K562 (cell line): Measurements from ENCODE around the gene CCDC88C. TPM values are rescaled to one million over a fixed set of nuclear protein-coding genes. Genes with fewer than 3 reads are reported as not detected.

ENCODE experiments used
- CBX1 ChIP-seq: sonication (generic); IDR thresholded peaks from 2 replicates; pipeline ENCODE4 v1.6.1; 2016; ENCODE audit warnings: antibody characterized with exemption, low read depth, mild to moderate bottlenecking
- CCNT2 ChIP-seq: IDR thresholded peaks from 2 replicates; pipeline ENCODE4 v1.6.1; 2011; ENCODE audit warnings: borderline replicate concordance, low read depth, mild to moderate bottlenecking, moderate library complexity, mixed read lengths, low read length; ENCODE audit not compliant: insufficient read length; ENCODE audit errors: extremely low read depth
- CREM ChIP-seq: IDR thresholded peaks from 2 replicates; pipeline ENCODE4 v1.6.1; 2014; ENCODE audit warnings: antibody characterized with exemption, low read depth
- CXXC5 ChIP-seq: fragments of 250-450 bp; sonication (Bioruptor Pico); IDR thresholded peaks from 2 replicates; pipeline ENCODE4 v1.8.0; 2022; ENCODE audit warnings: inconsistent platforms, mild to moderate bottlenecking, moderate library complexity
- POLR2G ChIP-seq: fragments of 200-400 bp; formaldehyde crosslinking; IDR thresholded peaks from 2 replicates; pipeline ENCODE4 v1.6.1; 2017; ENCODE audit warnings: low read depth, mild to moderate bottlenecking, antibody characterized with exemption, low read length, moderate library complexity
- RBFOX2 ChIP-seq: fragments of 200-400 bp; formaldehyde crosslinking; IDR thresholded peaks from 2 replicates; pipeline ENCODE4 v1.6.1; 2017; ENCODE audit warnings: low read depth, mild to moderate bottlenecking, low read length, moderate library complexity
- SMAD4 ChIP-seq: fragments of 250-450 bp; sonication (Bioruptor Pico); conservative IDR thresholded peaks from 2 replicates; pipeline ENCODE4 v1.8.0; 2021; ENCODE audit warnings: inconsistent platforms, mild to moderate bottlenecking, moderate library complexity
- SOX6 ChIP-seq: fragments of 450-650 bp; IDR thresholded peaks from 2 replicates; pipeline ENCODE4 v1.6.1; 2014; ENCODE audit warnings: mild to moderate bottlenecking
- YY1 ChIP-seq, 3 experiments: IDR thresholded peaks; 2 replicates each; pipeline ENCODE4 v1.6.1; 2011; ENCODE audit warnings: low read length in 2 of 3, mild to moderate bottlenecking in 2 of 3, moderate library complexity in 2 of 3, borderline replicate concordance in 1 of 3, control low read depth in 1 of 3, low read depth in 1 of 3; ENCODE audit not compliant: insufficient read depth in 3 of 3, insufficient replicate concordance in 2 of 3, control insufficient read depth in 1 of 3, insufficient read length in 1 of 3; ENCODE audit errors: extremely low read depth in 1 of 3
- polyA plus RNA-seq, 8 experiments: library from polyadenylated mRNA; depleted of rRNA in 4 of 8; stranded (reverse) in 5 of 8; unstranded in 3 of 8; fragments of >200 nt; fragmentation: Nextera tagmentation in 2 of 8; fragmentation: Illumina TruSeq in 1 of 8; extraction: Ambion mirVana in 2 of 8; extraction: Trizol in 1 of 8; gene quantifications; 2 replicates each; pipeline versions ENCODE4 v1.2.1 to v1.2.3, GENCODE V29; 2011 to 2014; ENCODE audit warnings: inconsistent platforms in 1 of 8, missing spikeins in 1 of 8
- total RNA-seq, 7 experiments: library from RNA; depleted of rRNA in 6 of 7; stranded (reverse); fragments of >200 nt in 6 of 7; fragmentation: Illumina TruSeq in 2 of 7; extraction: Trizol in 2 of 7; gene quantifications; 2 replicates each; pipeline versions ENCODE4 v1.2.1 to v1.2.3, GENCODE V29; 2011 to 2021; ENCODE audit warnings: low replicate concordance in 1 of 7
- TF ChIP-seq, protein P1 (sequence below), 2 experiments: fragments of 450-650 bp; formaldehyde crosslinking in 1 of 2; IDR thresholded peaks; 2 replicates each; pipeline versions ENCODE4 v1.4.0 to v1.6.1; 2014 to 2020; ENCODE audit warnings: mild to moderate bottlenecking in 2 of 2, borderline replicate concordance in 1 of 2, low read depth in 1 of 2
- TF ChIP-seq, protein P2 (sequence below), 2 experiments: IDR thresholded peaks; 2 replicates each; pipeline ENCODE4 v1.6.1; 2011; ENCODE audit warnings: borderline replicate concordance in 1 of 2, control low read depth in 1 of 2, low read depth in 1 of 2, low read length in 1 of 2, mild to moderate bottlenecking in 1 of 2, mixed read lengths in 1 of 2, moderate library complexity in 1 of 2; ENCODE audit not compliant: insufficient read depth in 1 of 2, insufficient read length in 1 of 2, poor library complexity in 1 of 2, severe bottlenecking in 1 of 2; ENCODE audit errors: extremely low read depth in 1 of 2
- TF ChIP-seq, protein P3 (sequence below): fragments of 250-450 bp; sonication (Bioruptor Pico); IDR thresholded peaks from 2 replicates; pipeline ENCODE4 v1.8.0; 2021; ENCODE audit warnings: mild to moderate bottlenecking, moderate library complexity

The CCDC88C gene
- total and polyA plus RNA-seq, 9 of the 15 experiments (the other 6 are each of a cell fraction or from before 2014, with no cell fraction given), result 0.62 to 22.5 (median 10.7) TPM

DNA sequence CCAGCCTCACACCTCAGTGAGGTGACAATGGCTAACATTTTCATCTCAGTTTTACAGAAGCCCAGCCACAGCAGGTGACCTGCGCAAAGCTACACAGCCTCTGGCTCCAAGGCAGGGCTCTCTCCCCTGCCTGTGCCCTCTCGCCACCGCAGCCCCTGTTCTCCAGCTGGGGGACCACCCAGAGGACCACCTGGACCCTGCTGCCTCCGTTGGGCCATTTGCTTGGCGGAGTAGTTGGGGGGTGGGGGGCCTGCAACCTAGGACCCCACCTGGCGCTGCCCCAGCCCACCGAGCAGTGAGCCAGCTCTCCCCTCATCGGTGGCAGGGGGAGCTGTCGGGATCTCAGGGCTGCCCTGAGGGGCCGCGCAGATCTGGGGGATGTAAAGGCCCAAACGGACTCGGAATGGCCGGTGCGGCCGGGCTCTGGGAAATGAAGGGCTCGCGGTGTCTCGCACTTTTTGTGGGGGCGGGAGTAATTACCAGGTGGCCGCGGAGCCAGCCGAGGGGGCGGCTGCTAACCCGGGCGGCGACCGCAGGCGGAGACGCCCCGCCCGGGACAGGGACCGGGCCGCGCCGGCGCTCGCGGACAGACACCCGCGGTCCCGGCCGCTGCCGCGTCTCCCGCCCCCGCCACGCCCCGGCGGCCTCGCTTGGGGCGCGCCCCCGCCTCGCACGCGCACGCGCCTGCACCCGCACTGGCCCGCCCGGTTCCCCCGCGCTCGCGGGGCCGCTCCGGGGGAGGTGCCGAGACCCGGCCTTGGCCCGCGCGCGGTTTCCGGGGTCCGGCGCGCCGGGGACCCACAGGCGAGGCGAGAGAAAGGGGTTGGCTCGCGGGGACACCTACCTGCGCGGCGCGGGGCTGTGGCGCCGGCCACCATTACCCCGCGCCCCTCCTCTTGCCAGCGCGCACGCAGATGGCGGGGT, 164.5 kb downstream of the CCDC88C start (continued):
- TF ChIP-seq, protein P1, sequence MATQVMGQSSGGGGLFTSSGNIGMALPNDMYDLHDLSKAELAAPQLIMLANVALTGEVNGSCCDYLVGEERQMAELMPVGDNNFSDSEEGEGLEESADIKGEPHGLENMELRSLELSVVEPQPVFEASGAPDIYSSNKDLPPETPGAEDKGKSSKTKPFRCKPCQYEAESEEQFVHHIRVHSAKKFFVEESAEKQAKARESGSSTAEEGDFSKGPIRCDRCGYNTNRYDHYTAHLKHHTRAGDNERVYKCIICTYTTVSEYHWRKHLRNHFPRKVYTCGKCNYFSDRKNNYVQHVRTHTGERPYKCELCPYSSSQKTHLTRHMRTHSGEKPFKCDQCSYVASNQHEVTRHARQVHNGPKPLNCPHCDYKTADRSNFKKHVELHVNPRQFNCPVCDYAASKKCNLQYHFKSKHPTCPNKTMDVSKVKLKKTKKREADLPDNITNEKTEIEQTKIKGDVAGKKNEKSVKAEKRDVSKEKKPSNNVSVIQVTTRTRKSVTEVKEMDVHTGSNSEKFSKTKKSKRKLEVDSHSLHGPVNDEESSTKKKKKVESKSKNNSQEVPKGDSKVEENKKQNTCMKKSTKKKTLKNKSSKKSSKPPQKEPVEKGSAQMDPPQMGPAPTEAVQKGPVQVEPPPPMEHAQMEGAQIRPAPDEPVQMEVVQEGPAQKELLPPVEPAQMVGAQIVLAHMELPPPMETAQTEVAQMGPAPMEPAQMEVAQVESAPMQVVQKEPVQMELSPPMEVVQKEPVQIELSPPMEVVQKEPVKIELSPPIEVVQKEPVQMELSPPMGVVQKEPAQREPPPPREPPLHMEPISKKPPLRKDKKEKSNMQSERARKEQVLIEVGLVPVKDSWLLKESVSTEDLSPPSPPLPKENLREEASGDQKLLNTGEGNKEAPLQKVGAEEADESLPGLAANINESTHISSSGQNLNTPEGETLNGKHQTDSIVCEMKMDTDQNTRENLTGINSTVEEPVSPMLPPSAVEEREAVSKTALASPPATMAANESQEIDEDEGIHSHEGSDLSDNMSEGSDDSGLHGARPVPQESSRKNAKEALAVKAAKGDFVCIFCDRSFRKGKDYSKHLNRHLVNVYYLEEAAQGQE (IDR thresholded peaks at IDR 0.05; ENCODE audit: borderline replicate concordance), result 0 out of 2 replicates have a peak, but pooled peaks have one; percentile 29
- TF ChIP-seq, protein P1 (CRISPR knock-in tag; IDR thresholded peaks at IDR 0.05; ENCODE audit: low read depth), result no peak
- peak; percentile 69 for TF ChIP-seq RBFOX2
- TF ChIP-seq SMAD4 (CRISPR knock-in tag), result peak; percentile 80
- TF ChIP-seq, protein P2, sequence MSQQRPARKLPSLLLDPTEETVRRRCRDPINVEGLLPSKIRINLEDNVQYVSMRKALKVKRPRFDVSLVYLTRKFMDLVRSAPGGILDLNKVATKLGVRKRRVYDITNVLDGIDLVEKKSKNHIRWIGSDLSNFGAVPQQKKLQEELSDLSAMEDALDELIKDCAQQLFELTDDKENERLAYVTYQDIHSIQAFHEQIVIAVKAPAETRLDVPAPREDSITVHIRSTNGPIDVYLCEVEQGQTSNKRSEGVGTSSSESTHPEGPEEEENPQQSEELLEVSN (IDR thresholded peaks at IDR 0.05; ENCODE audit: borderline replicate concordance in 1 of 2, extremely low read depth in 1 of 2, insufficient read depth in 1 of 2, insufficient read length in 1 of 2, low read depth in 1 of 2, low read length in 1 of 2, poor library complexity in 1 of 2, severe bottlenecking in 1 of 2), result peak in 1 of 2 experiments; percentile 76
- TF ChIP-seq POLR2G, result peak; percentile 73; the same call in 1 of the 2 replicates
- TF ChIP-seq CBX1, result 0 out of 2 replicates have a peak, but pooled peaks have one; percentile 10
- TF ChIP-seq SOX6, result no peak
- TF ChIP-seq YY1 (IDR thresholded peaks at IDR 0.05; ENCODE audit: borderline replicate concordance in 1 of 3, control insufficient read depth in 1 of 3, extremely low read depth in 1 of 3, insufficient read depth in 3 of 3, insufficient read length in 1 of 3, insufficient replicate concordance in 2 of 3, low read depth in 1 of 3, low read length in 2 of 3), result peak in 1 of 3 experiments; percentile 30
- TF ChIP-seq, protein P3, sequence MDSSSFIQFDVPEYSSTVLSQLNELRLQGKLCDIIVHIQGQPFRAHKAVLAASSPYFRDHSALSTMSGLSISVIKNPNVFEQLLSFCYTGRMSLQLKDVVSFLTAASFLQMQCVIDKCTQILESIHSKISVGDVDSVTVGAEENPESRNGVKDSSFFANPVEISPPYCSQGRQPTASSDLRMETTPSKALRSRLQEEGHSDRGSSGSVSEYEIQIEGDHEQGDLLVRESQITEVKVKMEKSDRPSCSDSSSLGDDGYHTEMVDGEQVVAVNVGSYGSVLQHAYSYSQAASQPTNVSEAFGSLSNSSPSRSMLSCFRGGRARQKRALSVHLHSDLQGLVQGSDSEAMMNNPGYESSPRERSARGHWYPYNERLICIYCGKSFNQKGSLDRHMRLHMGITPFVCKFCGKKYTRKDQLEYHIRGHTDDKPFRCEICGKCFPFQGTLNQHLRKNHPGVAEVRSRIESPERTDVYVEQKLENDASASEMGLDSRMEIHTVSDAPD (CRISPR knock-in tag), result no peak
- peak; percentile 74 for TF ChIP-seq CCNT2
- TF ChIP-seq CREM, result 0 out of 2 replicates have a peak, but pooled peaks have one; percentile 5
- peak; percentile 73 for TF ChIP-seq CXXC5 (CRISPR knock-in tag)
